ENCODE results near the gene VEPH1.

- TF ChIP-seq TCF12 (IDR thresholded peaks at IDR 0.05) (no peak), CTCF (IDR thresholded peaks at IDR 0.05) (no peak), POLR2AphosphoS5 (IDR thresholded peaks at IDR 0.05; ENCODE audit: low read depth, low read length) (no peak), JUND (IDR thresholded peaks at IDR 0.05) (no peak), TEAD4 (IDR thresholded peaks at IDR 0.05; ENCODE audit: borderline replicate concordance, insufficient read depth) (no peak), MAX (IDR thresholded peaks at IDR 0.05; ENCODE audit: low read depth) (no peak), EZH2phosphoT487 (IDR thresholded peaks at IDR 0.05; ENCODE audit: borderline replicate concordance, low read depth) (no peak), ELF1 (IDR thresholded peaks at IDR 0.05) (no peak)
Measured at GRCh38 chr3:157398598-157398997, 104.6 kb downstream of the VEPH1 start.

All from SK-N-SH (cell line).